ENCODE measurements around the gene HAP1. TPM values are rescaled to one million over a fixed set of nuclear protein-coding genes. Genes with fewer than 3 reads are reported as not detected.

The HAP1 gene
- total and polyA plus RNA-seq, 7 donors: under 0.01 to 4.3 (median 0.71) TPM

DNA sequence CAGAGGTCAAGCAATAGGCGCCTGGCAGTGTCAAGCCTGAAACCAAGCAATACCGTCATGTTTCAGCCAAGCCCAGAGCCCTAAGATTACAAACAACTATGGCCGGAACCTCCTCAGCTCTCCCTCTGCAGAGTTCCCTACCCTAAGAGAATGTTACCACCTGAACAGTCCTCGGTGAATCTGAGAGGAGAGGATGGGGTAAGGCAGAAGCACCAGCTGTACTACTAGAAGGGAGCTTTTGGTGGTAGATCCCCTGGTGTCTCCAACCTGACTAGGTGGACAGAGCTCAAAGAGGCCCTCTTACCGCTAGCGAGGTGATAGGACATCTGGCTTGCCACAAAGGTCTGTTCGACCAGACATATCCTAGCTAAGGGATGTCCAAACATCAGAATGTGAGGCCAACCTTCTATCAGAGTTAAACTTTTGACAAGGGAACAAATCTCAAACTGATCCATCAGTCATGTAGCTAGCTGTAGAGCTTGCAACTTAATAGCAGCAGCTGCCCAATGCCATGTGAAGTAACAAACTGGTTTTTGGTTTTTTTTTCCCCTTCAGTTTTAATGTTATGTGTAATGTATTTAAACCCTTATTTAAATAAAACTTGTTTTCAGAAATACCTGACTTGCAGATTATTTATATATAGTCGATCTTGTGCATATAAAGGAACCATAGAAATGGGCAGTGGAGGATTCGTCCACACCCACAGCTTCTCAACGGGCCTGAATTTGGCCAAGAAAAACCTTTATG, 43.2 kb downstream of the HAP1 start:
- intact Hi-C loops (cut with DNase I): no loop called here
- Histone ChIP-seq H3K4me1 (peaks cover 0 to 40% (median 31%) of the 10 kb centered on the region in 4 donors), H3K27ac (peak overlapping the region in 2 of 4 donors; percentile 99), H3K9me3 (no peaks in the 10 kb centered on the region), H3K36me3 (peaks cover 46 to 62% (median 51%) of the 10 kb centered on the region in 4 donors), H3K27me3 (no peaks in the 10 kb centered on the region), H3K4me3 (peak overlapping the region in 1 of 4 donors; percentile 87)
- WGBS, 2 donors: 74 to 82% methylated on average over 10 of the region's 10 CpGs
- DNase-seq: no peak
- TF ChIP-seq, protein P1, sequence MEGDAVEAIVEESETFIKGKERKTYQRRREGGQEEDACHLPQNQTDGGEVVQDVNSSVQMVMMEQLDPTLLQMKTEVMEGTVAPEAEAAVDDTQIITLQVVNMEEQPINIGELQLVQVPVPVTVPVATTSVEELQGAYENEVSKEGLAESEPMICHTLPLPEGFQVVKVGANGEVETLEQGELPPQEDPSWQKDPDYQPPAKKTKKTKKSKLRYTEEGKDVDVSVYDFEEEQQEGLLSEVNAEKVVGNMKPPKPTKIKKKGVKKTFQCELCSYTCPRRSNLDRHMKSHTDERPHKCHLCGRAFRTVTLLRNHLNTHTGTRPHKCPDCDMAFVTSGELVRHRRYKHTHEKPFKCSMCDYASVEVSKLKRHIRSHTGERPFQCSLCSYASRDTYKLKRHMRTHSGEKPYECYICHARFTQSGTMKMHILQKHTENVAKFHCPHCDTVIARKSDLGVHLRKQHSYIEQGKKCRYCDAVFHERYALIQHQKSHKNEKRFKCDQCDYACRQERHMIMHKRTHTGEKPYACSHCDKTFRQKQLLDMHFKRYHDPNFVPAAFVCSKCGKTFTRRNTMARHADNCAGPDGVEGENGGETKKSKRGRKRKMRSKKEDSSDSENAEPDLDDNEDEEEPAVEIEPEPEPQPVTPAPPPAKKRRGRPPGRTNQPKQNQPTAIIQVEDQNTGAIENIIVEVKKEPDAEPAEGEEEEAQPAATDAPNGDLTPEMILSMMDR (IDR thresholded peaks at IDR 0.05): no peak
- no peak for TF ChIP-seq POLR2AphosphoS5 (IDR thresholded peaks at IDR 0.05)
- TF ChIP-seq EP300 (IDR thresholded peaks at IDR 0.05): no peak
- TF ChIP-seq POLR2A (IDR thresholded peaks at IDR 0.05): no peak

DNA sequence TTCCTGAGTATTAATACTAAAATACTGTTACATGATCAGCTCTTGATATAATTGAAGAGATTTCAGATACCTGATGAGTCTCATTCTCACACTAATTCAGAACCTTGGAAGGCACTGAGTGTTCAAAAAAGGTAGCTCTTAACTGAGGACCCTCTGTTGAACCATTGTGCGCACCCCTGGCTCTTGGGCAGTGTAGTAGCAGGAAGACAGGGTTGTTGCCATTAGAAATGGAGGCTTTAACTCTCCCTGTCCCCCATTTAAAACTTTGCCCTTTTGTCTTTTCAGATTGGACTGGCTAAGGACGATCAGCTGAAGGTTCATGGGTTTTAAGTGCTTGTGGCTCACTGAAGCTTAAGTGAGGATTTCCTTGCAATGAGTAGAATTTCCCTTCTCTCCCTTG, 43.9 kb downstream of the HAP1 start:
- H3K36me3 ChIP-seq: peaks cover 46 to 62% (median 51%) of the 10 kb centered on the region in 4 donors
- no peaks in the 10 kb centered on the region for H3K27me3 ChIP-seq
- H3K4me3 ChIP-seq: peak overlapping the region; percentile 83 to 99 (median 87)
- intact Hi-C loops (cut with DNase I): no loop called here
- TF ChIP-seq, protein P1 (IDR thresholded peaks at IDR 0.05): no peak
- TF ChIP-seq POLR2AphosphoS5 (IDR thresholded peaks at IDR 0.05): no peak
- no peak for TF ChIP-seq EP300 (IDR thresholded peaks at IDR 0.05)
- no peak for TF ChIP-seq POLR2A (IDR thresholded peaks at IDR 0.05)
- 63 to 78% methylated on average over 2 of the region's 2 CpGs for WGBS, 2 donors
- peaks cover 0 to 33% (median 26%) of the 10 kb centered on the region in 4 donors for H3K4me1 ChIP-seq
- H3K9me3 ChIP-seq: no peaks in the 10 kb centered on the region
- DNase-seq: no peak
- H3K27ac ChIP-seq: peak overlapping the region; percentile 99 to 100 (median 99)

DNA sequence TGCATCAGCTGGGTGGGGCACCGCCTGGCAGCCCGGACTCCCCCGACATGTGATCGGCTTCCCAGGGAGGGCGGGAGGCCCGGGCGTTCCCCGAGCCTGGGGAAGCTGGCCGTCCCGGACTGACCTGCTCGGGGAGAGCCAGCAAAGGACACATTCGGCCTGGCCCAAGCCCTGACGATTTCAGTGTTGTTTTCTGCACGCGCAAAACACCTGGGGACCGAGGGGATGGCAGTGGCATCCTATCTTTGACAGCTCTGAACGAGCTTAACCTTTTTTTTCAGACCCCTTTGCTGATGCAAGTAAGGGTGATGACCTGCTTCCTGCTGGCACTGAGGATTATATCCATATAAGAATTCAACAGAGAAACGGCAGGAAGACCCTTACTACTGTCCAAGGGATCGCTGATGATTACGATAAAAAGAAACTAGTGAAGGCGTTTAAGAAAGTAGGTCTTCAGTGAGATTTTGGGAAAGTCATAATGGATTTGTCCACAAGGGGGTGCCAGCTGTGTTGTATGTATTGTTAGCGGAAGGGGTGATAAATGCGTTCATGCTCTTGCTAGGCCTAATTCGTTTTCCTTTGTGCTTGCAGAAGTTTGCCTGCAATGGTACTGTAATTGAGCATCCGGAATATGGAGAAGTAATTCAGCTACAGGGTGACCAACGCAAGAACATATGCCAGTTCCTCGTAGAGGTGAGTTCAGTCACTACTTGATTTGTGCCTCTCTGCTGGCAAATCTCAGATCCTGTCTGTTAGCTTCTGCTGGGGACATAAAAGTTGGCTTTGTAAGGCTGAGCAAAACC, 44.7 kb downstream of the HAP1 start:
- intact Hi-C loops (cut with DNase I): loop anchor here (2.0 kb wide), 1 partner anchor 23 kb away; no protein-coding TSS in a partner anchor
- peak overlapping the region; percentile 83 to 99 (median 87) for H3K4me3 ChIP-seq
- H3K36me3 ChIP-seq: peaks cover 46 to 54% (median 48%) of the 10 kb centered on the region in 4 donors
- WGBS, 2 donors: 1 to 3% methylated on average over 27 of the region's 27 CpGs
- peak overlapping the region; percentile 99 to 100 (median 99) for H3K27ac ChIP-seq
- no peaks in the 10 kb centered on the region for H3K27me3 ChIP-seq
- TF ChIP-seq, protein P1 (IDR thresholded peaks at IDR 0.05): peak; percentile 45 to 58 (median 52)
- peak in 1 of 4 donors; percentile 48 for TF ChIP-seq EP300 (IDR thresholded peaks at IDR 0.05)
- TF ChIP-seq POLR2A (IDR thresholded peaks at IDR 0.05): no peak
- peak in 1 of 4 donors; percentile 72 for TF ChIP-seq POLR2AphosphoS5 (IDR thresholded peaks at IDR 0.05)
- no peaks in the 10 kb centered on the region for H3K9me3 ChIP-seq
- peaks cover 0 to 31% (median 26%) of the 10 kb centered on the region in 4 donors for H3K4me1 ChIP-seq
- no peak for DNase-seq

DNA sequence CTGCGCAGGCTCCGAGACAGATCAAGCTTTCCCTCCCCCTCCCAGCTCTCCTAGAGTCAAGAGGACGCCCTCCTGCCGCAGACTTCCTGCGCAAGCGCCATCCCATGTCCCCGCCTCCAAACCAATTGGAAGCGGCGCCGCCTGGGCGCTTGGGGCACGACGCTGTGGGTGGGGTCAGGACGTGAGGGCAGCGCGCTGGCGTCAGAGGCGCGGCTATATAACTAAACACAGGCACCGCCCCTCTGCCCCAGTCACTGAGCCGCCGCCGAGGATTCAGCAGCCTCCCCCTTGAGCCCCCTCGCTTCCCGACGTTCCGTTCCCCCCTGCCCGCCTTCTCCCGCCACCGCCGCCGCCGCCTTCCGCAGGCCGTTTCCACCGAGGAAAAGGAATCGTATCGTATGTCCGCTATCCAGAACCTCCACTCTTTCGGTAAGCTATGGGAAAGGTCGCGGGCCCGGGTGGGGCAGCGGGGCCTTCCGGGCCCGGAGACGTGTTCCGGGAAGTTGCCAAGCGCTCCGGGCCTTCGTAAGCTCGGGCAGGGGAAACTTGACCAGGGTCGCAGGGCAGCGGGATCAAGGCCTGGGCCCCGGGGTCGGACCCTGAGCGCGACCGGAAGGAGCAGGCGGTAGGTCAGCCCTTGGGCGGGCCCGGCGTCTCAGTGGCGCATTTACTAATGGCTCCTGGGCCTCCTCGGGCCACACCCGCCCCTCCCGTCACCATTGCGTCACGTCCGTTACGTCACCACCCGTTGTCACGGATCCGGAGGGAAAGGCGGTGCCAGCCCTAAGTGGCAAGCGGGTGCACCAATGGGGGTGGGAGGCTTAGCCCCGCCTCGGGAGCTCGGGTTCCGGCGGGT, 45.6 kb downstream of the HAP1 start, which contains the start of gene EIF1:
EIF1 (plus strand) TSS at position 245 of the 856 bp plus-strand sequence; CDS start at position 399, 154 bp downstream.
- peak within 1 kb of the TSS; percentile 83 to 99 (median 87) for H3K4me3 ChIP-seq
- peaks cover 41 to 45% (median 43%) of the 10 kb centered on the region in 4 donors for H3K36me3 ChIP-seq
- WGBS, 2 donors: 0% methylated on average over 81 of the region's 81 CpGs
- intact Hi-C loops (cut with DNase I): loop anchor here (2.0 kb wide), 1 partner anchor 22 kb away; no protein-coding TSS in a partner anchor
- DNase-seq: peak; percentile 100
- TF ChIP-seq POLR2A (IDR thresholded peaks at IDR 0.05): peak; percentile 100
- TF ChIP-seq EP300 (IDR thresholded peaks at IDR 0.05): peak in 1 of 4 donors; percentile 86
- TF ChIP-seq, protein P1 (IDR thresholded peaks at IDR 0.05): no peak
- peak; percentile 96 to 99 (median 98) for TF ChIP-seq POLR2AphosphoS5 (IDR thresholded peaks at IDR 0.05)
- peaks cover 0 to 31% (median 26%) of the 10 kb centered on the region in 4 donors for H3K4me1 ChIP-seq
- no peaks in the 10 kb centered on the region for H3K9me3 ChIP-seq
- H3K27me3 ChIP-seq: no peaks in the 10 kb centered on the region
- H3K27ac ChIP-seq: peak within 1 kb of the TSS; percentile 99 to 100 (median 99)

All from sigmoid colon (tissue), 7 donors.